Activated CD4-positive, alpha-beta memory T cell treated with anti-CD3 and anti-CD28 coated beads, Interleukin-2, amount 10 ng/mL, durations not matched to agents 7 days and 5 days (primary cell): ENCODE results near the gene PEX7. TPM values are rescaled to one million over a fixed set of nuclear protein-coding genes. Genes with fewer than 3 reads are reported as not detected.
"Not testable (repeated sequence)": the region's sequence is repeated elsewhere in the genome, so short reads cannot be mapped to it uniquely, and the experiment has no call there.

Source experiments
- CTCF ChIA-PET: fragments of 350-600 bp; sonication (Branson Sonifier 250); formaldehyde crosslinking; loops from one replicate; lab custom pipeline; 2021; ENCODE audit warnings: antibody characterized with exemption, inconsistent platforms; lab: Charles Lee
- POLR2A ChIA-PET: fragments of 350-600 bp; sonication (Branson Sonifier 250); formaldehyde crosslinking; loops from one replicate; lab custom pipeline; 2021; ENCODE audit warnings: antibody characterized with exemption; lab: Charles Lee
- DNase-seq: peaks from one replicate; pipeline ENCODE4 v3.0.0-alpha.2; 2020
- H3K27ac Mint-ChIP-seq: one replicate; pipeline ENCODE4 v1.8.0; 2021; ENCODE audit warnings: mild to moderate bottlenecking, mixed read lengths
- H3K27me3 Mint-ChIP-seq: one replicate; pipeline ENCODE4 v1.8.0; 2021; ENCODE audit warnings: mixed read lengths
- H3K36me3 Mint-ChIP-seq: one replicate; pipeline ENCODE4 v1.8.0; 2021; ENCODE audit warnings: low read depth, mixed read lengths
- H3K4me1 Mint-ChIP-seq: one replicate; pipeline ENCODE4 v1.8.0; 2021; ENCODE audit warnings: mixed read lengths
- H3K4me3 Mint-ChIP-seq: one replicate; pipeline ENCODE4 v1.8.0; 2021; ENCODE audit warnings: mild to moderate bottlenecking, mixed read lengths
- H3K9me3 Mint-ChIP-seq: one replicate; pipeline ENCODE4 v1.8.0; 2021; ENCODE audit warnings: mixed read lengths
- total RNA-seq, 2 experiments: library from RNA; stranded (reverse); gene quantifications; one replicate each; pipeline ENCODE4 v1.2.3, GENCODE V29; 2021

PEX7 gene
- total RNA-seq, 2 experiments from 2014 or later = 4.5 to 4.8 TPM

DNA sequence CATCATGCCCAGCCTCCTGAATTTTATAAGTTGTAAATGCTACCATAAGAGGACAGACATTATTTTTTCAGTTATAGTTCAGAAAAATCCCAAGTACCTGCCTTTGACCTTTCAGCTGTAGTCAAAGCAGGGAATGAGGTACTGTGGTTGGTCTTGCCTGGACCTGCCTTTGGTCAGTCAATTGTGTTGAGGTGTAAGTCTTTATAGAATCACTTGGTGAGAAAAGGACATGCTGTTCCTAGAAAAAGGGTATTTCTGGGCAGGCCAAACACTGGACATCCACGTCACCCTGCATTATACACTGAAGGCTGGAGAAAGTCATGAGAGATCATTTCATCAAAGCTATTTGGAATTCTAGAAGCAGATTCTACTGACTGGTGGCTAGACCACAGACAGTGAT lies 40.3 kb downstream of the PEX7 start:
- H3K4me1 Mint-ChIP-seq = no peaks in the 10 kb centered on the region

GRCh38 chr6:136863752-136864151 lies 41.4 kb downstream of the PEX7 start:
- CTCF ChIA-PET = no interaction called here
- Mint-ChIP-seq H3K27ac (no peak overlapping the region), H3K27me3 (no peaks in the 10 kb centered on the region), H3K4me1 (no peaks in the 10 kb centered on the region), H3K36me3 (no peaks in the 10 kb centered on the region), H3K4me3 (no peak overlapping the region), H3K9me3 (no peaks in the 10 kb centered on the region)
- POLR2A ChIA-PET = no interaction called here
- no peak for DNase-seq

More for the DNA sequence above, 40.3 kb downstream of the PEX7 start:
- H3K4me3 Mint-ChIP-seq = no peak overlapping the region
- ChIA-PET CTCF (interaction anchor here (0.8 kb wide), 1 partner anchor 17 kb away, joined by 3 read pairs; no protein-coding TSS in a partner anchor), POLR2A (no interaction called here)
- H3K36me3 Mint-ChIP-seq = no peaks in the 10 kb centered on the region
- no peak overlapping the region for H3K27ac Mint-ChIP-seq
- H3K9me3 Mint-ChIP-seq = no peaks in the 10 kb centered on the region
- no peaks in the 10 kb centered on the region for H3K27me3 Mint-ChIP-seq
- DNase-seq = no peak

- DNase-seq = no peak
- ChIA-PET POLR2A (no interaction called here), CTCF (no interaction called here)
- Mint-ChIP-seq H3K27me3 (no peaks in the 10 kb centered on the region), H3K27ac (no peak overlapping the region), H3K9me3 (no peaks in the 10 kb centered on the region), H3K4me1 (no peaks in the 10 kb centered on the region), H3K36me3 (no peaks in the 10 kb centered on the region), H3K4me3 (no peak overlapping the region)
Observed at GRCh38 chr6:136864676-136865075, 42.3 kb downstream of the PEX7 start.

DNA sequence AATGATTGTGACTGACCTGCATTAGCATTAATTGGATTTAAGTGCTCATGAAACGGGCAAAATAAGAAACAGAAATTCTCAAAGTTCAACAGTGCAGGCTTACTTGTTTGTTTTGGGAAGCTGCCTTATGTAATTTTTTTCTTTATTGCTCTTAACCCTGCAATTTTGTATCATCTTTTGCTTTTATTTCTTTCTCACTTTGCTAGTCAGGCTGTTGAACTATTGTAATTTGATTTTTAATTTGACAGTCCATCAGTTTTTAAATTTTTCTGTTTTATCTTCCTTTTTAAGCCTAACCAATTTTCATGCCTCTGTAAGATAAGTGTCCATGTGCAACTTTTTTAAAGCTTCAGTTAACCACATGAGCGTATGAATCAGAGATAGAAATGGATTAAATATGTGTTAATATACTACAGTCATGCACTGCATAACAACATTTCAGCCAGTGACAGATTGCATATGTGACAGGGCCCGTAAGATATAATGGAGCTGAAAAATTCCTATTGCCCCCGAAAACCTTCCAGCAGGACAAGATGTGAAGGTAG lies 44.6 kb downstream of the PEX7 start:
- DNase-seq = no peak
- Mint-ChIP-seq H3K4me1 (no peaks in the 10 kb centered on the region), H3K9me3 (no peaks in the 10 kb centered on the region), H3K27ac (no peak overlapping the region), H3K36me3 (no peaks in the 10 kb centered on the region), H3K27me3 (no peaks in the 10 kb centered on the region), H3K4me3 (no peak overlapping the region)
- POLR2A ChIA-PET = no interaction called here
- CTCF ChIA-PET = interaction anchor here (0.6 to 1.1 kb wide), 2 partner anchors 8 to 378 kb away, joined by 3 to 4 read pairs; no protein-coding TSS in a partner anchor

GRCh38 chr6:136869451-136869850 lies 47.1 kb downstream of the PEX7 start:
- no peaks in the 10 kb centered on the region for H3K27me3 Mint-ChIP-seq
- H3K9me3 Mint-ChIP-seq = peaks cover 12% of the 10 kb centered on the region
- no peak overlapping the region for H3K4me3 Mint-ChIP-seq
- H3K4me1 Mint-ChIP-seq = no peaks in the 10 kb centered on the region
- no peak for DNase-seq
- H3K36me3 Mint-ChIP-seq = peaks cover 16% of the 10 kb centered on the region
- H3K27ac Mint-ChIP-seq = no peak overlapping the region
- ChIA-PET POLR2A (no interaction called here), CTCF (no interaction called here)

DNA sequence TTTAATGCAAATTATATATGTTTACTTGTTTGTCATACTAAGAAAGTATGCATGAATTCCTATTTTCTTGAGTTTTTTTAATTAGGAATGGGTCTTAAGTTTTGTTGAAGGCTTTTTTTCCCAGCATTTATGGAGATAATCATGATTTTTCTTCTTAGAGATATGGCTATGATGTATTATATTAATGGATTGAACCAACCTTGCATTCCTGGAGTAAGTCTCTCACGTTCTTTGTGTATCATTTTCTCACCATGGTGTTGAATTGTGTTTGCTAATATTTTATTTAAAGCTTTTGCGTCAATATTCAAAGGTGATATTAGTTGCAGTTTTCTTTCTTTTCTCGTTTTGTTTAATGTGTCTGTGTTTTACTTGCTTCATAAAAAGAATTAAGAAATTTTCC lies 51.4 kb downstream of the PEX7 start:
- ChIA-PET CTCF (no interaction called here), POLR2A (no interaction called here)
- Mint-ChIP-seq H3K36me3 (peaks cover 38% of the 10 kb centered on the region), H3K27me3 (no peaks in the 10 kb centered on the region), H3K4me3 (no peak overlapping the region), H3K9me3 (peaks cover 21% of the 10 kb centered on the region), H3K4me1 (no peaks in the 10 kb centered on the region), H3K27ac (no peak overlapping the region)
- DNase-seq = no peak

DNA sequence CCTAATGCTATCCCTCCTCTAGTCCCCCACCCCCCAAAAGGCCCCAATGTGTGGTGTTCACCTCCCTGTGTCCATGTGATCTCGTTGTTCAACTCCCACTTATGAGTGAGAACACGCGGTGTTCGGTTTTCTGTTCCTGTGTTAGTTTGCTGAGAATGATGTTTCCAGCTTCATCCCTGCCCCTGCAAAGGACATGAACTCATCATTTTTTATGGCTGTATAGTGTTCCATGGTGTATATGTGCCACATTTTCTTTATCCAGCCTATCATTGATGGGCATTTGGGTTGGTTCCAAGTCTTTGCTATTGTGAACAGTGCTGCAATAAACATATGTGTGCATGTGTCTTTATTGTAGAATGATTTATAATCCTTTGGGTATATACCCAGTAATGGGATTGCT lies 54.1 kb downstream of the PEX7 start:
- POLR2A ChIA-PET, H3K27ac Mint-ChIP-seq: not testable (repeated sequence)
- peaks cover 38% of the 10 kb centered on the region for H3K36me3 Mint-ChIP-seq

GRCh38 chr6:136880748-136881460 lies 58.5 kb downstream of the PEX7 start:
- POLR2A ChIA-PET = no interaction called here

More for the DNA sequence above, 54.1 kb downstream of the PEX7 start:
- H3K27me3 Mint-ChIP-seq, H3K4me1 Mint-ChIP-seq, H3K4me3 Mint-ChIP-seq, DNase-seq, CTCF ChIA-PET: not testable (repeated sequence)
- peaks cover 21% of the 10 kb centered on the region for H3K9me3 Mint-ChIP-seq

DNA sequence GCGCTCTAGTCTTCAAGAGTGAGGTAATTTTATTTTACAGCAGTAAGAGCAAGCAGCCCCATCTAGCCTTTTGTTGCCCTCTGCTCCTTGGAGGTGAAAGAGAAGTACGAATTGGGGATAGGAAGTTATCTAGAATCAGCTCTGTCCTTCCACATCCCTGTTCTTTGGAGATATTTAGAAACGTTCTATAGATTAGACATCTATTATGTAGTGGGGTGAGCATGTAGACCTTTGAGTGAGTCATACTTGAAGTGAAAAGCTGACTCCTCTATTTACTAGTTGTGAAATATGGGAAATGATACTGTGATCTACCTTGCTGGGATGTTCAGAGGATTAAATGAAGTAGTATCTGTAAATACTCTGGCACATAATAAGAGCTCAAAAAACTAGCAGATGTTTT lies 63.7 kb downstream of the PEX7 start:
- Mint-ChIP-seq H3K9me3 (no peaks in the 10 kb centered on the region), H3K4me1 (peaks cover 13% of the 10 kb centered on the region), H3K4me3 (no peak overlapping the region), H3K36me3 (no peaks in the 10 kb centered on the region), H3K27me3 (no peaks in the 10 kb centered on the region), H3K27ac (no peak overlapping the region)
- CTCF ChIA-PET = interaction anchor here (1.2 kb wide), 1 partner anchor 9 kb away, joined by 3 read pairs; no protein-coding TSS in a partner anchor
- POLR2A ChIA-PET = interaction anchor here (0.6 kb wide), 1 partner anchor 1611 kb away, joined by 3 read pairs; no protein-coding TSS in a partner anchor
- DNase-seq = no peak

More at GRCh38 chr6:136880748-136881460, 58.5 kb downstream of the PEX7 start:
- CTCF ChIA-PET = no interaction called here
- no peaks in the 10 kb centered on the region for H3K4me1 Mint-ChIP-seq
- no peak overlapping the region for H3K27ac Mint-ChIP-seq
- no peak overlapping the region for H3K4me3 Mint-ChIP-seq
- H3K27me3 Mint-ChIP-seq = no peaks in the 10 kb centered on the region
- no peak for DNase-seq
- H3K9me3 Mint-ChIP-seq = peaks cover 6% of the 10 kb centered on the region
- H3K36me3 Mint-ChIP-seq = peaks cover 18% of the 10 kb centered on the region

DNA sequence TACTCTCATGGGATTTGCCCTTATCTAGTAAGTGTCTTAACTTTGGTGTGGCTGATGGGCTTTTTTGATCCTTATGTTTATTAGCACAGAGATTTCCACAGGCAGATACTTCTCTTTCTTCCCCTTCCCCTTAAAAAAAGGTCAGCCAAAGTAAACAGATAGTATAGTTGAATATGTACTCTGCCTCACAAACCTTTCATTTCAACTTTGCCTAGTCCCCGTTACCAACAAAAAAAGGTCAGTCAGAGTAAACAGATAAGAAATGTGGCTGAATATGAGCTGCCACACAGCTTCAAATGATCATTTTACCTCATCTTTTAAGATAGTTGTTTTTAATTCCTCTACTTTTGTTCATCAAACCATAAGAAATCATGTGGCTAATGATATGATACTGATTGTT lies 65.6 kb downstream of the PEX7 start:
- no peaks in the 10 kb centered on the region for H3K27me3 Mint-ChIP-seq
- DNase-seq = no peak
- POLR2A ChIA-PET = no interaction called here

DNA sequence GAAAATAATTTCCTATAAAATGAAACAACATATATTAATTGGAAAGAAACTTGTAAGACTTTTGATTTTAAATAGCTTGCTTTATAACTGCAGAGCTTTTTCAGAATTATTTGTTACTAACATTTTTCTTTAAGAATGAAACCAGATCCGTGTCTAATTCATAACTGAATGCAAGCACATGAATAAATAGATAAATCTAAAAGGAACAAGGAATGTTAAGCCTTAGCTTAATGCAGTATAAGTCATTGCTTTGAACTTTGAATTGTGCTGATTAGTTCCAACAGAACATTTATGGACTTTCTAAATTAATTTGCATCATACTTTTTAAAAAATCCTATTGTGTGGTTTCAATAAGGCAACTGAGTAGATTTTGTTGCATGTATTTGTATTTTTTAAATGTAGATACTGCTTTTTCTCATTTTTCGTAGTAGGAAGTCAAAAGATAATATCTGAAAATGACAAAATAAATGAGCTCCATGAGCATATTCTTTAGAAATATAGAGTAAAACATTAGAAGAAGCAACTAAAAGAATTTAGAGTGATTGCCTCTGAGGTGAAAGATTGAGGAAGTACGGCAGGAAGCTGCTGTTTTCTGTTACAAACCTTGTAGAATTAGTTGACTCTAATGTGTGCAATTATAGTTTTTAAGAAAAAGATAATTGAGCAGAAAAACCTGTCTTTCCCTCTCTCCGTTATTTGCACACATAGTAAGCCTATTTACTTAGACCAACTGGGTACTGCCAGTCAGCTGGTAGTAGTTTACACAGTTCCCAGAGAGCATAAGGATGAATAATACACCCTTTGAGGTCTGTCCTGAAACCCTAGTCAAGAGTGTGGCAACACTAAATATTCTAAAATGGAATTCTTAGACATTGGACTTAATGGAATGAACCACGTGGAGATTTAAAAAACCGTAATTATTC lies 67.1 kb downstream of the PEX7 start:
- no peak for DNase-seq

More for the DNA sequence above, 65.6 kb downstream of the PEX7 start:
- no peak overlapping the region for H3K4me3 Mint-ChIP-seq
- peaks cover 15% of the 10 kb centered on the region for H3K4me1 Mint-ChIP-seq
- CTCF ChIA-PET = no interaction called here
- no peaks in the 10 kb centered on the region for H3K9me3 Mint-ChIP-seq
- H3K27ac Mint-ChIP-seq = no peak overlapping the region
- H3K36me3 Mint-ChIP-seq = no peaks in the 10 kb centered on the region

DNA sequence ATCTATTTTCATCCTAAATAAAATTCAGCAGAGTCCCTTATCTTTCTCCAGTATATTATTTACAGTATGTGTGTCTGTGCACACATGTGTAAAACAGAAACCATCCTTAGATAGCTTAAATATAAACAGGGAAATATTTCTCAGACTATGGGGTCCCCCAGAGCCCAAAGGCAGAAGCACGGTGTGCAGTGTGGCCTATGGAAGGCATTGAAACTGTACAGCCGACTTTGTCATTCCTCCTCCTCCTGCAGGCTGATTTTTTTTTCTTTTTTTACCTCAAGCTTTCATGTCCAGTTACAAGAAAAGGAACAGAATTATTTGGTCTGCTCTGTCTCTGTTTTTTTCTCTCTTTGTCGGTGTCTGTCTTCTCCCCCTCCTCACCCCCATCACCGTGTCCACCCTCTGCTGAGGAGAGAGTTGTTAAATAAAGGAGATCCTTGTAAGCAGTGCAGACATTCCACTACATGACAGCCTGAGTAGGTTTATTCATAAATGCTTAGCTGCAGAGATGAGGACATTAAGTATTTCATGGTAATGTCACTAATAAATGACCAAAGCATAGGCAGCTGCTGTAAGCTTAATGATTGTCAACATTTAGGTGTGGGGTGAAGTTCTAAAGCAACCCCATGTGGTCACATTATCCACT lies 67.9 kb downstream of the PEX7 start:
- Mint-ChIP-seq H3K27me3 (no peaks in the 10 kb centered on the region), H3K27ac (no peak overlapping the region), H3K4me3 (no peak overlapping the region), H3K36me3 (no peaks in the 10 kb centered on the region), H3K9me3 (no peaks in the 10 kb centered on the region), H3K4me1 (peaks cover 19% of the 10 kb centered on the region)
- CTCF ChIA-PET = no interaction called here
- POLR2A ChIA-PET = no interaction called here
- DNase-seq = no peak

More for the DNA sequence above, 67.1 kb downstream of the PEX7 start:
- H3K27me3 Mint-ChIP-seq = no peaks in the 10 kb centered on the region
- ChIA-PET CTCF (no interaction called here), POLR2A (no interaction called here)
- no peaks in the 10 kb centered on the region for H3K9me3 Mint-ChIP-seq
- H3K36me3 Mint-ChIP-seq = no peaks in the 10 kb centered on the region
- H3K4me3 Mint-ChIP-seq = no peak overlapping the region
- H3K27ac Mint-ChIP-seq = no peak overlapping the region
- H3K4me1 Mint-ChIP-seq = peaks cover 19% of the 10 kb centered on the region
